Rectal smooth muscle tissue (tissue), 1 donor: ENCODE data around the gene MED27.
"Not testable (repeated sequence)": the region's sequence is repeated elsewhere in the genome, so short reads cannot be mapped to it uniquely, and the experiment has no call there.

ENCODE experiments used
- H3K27ac ChIP-seq: one replicate; pipeline ENCODE4 v1.7.0; 2013; ENCODE audit warnings: low read depth, low read length, inconsistent platforms
- H3K27me3 ChIP-seq: one replicate; pipeline ENCODE4 v1.7.0; 2013; ENCODE audit warnings: low read length; ENCODE audit not compliant: control insufficient read depth, insufficient read depth
- H3K36me3 ChIP-seq: one replicate; pipeline ENCODE4 v1.7.0; 2013; ENCODE audit warnings: low read length; ENCODE audit not compliant: control insufficient read depth, insufficient read depth
- H3K4me1 ChIP-seq: one replicate; pipeline ENCODE4 v1.7.0; 2013; ENCODE audit warnings: low read length; ENCODE audit not compliant: control insufficient read depth, insufficient read depth
- H3K4me3 ChIP-seq: one replicate; pipeline ENCODE4 v1.7.0; 2013; ENCODE audit warnings: low read length
- H3K9ac ChIP-seq: one replicate; pipeline ENCODE4 v1.7.0; 2013; ENCODE audit warnings: low read length

The MED27 gene

DNA sequence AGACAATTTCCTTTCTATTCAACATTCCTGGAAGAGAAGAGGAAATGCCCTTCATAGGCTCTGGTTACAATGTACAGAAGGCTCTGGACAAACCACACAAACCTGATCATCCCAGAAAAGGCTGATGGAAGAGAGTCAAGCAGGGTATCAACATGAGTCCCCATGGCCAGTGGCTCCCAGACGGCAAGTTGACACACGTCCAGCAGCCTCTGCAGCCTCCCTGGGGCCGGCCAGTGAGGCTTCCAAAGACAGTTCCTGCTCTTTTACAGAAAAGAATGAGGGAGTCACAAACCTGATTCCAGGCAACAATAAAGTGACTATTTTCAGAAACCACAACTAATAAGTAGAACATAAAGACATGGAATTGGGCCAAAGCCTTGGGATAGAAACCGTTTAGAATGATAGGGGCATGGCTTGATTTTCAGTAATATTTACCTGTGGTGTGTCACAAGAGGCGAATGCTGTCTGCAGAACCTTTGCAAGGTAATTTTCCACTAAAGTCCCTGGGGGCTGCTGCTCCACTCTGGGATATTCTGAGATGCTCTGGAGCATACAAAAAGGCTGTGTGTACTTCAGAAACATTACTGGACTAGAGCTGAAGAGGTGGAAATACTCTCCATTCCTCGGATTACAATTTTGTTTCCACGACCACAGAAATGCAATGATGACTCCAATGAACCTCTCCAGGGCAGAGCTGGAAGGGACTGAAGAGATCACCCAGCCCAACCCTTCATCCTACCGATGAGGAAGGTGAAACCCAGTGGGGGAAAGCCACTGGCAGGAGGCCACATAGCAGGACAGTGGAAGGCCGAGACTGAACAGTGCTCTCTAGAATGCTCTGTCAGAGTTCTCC, 10.4 kb downstream of the MED27 start:
- Histone ChIP-seq H3K27me3 (no peaks in the 10 kb centered on the region), H3K36me3 (peaks cover 3% of the 10 kb centered on the region), H3K4me1 (no peaks in the 10 kb centered on the region), H3K9ac (no peak overlapping the region), H3K4me3 (no peak overlapping the region), H3K27ac (no peak overlapping the region)

- no peak overlapping the region for H3K27ac ChIP-seq
- H3K4me1 ChIP-seq, result no peaks in the 10 kb centered on the region
- no peak overlapping the region for H3K4me3 ChIP-seq
- peaks cover 3% of the 10 kb centered on the region for H3K36me3 ChIP-seq
- H3K9ac ChIP-seq, result no peak overlapping the region
- no peaks in the 10 kb centered on the region for H3K27me3 ChIP-seq
Measured at GRCh38 chr9:132068605-132069004, 11.1 kb downstream of the MED27 start.

DNA sequence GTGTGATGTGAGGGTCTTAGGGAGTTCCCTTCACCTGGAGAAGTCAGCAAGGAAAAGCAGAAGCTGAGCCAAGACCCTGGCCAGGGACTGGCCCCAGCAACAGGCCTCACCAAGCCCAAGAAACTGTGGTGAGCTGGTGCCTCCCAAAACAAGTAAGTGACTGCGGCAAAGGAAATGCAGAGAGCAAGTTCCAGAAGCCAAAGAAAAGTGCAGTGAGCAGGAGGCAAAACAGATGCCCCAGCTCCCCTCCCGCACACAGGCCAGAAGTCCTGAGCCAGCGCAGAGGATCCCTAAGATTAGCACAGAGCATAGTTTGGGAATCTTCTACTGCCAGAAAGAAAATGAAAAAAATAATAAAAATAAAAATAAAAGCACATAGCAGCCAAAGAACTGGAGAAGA, 13.2 kb downstream of the MED27 start:
- Histone ChIP-seq H3K27me3 (no peaks in the 10 kb centered on the region), H3K27ac (no peak overlapping the region), H3K4me3 (no peak overlapping the region), H3K4me1 (no peaks in the 10 kb centered on the region), H3K36me3 (no peaks in the 10 kb centered on the region), H3K9ac (no peak overlapping the region)

- Histone ChIP-seq H3K27me3 (no peaks in the 10 kb centered on the region), H3K4me1 (no peaks in the 10 kb centered on the region), H3K4me3 (no peak overlapping the region), H3K9ac (no peak overlapping the region), H3K27ac (no peak overlapping the region), H3K36me3 (no peaks in the 10 kb centered on the region)
Measured at GRCh38 chr9:132066057-132066456, 13.6 kb downstream of the MED27 start.

GRCh38 chr9:132063281-132063680, 16.4 kb downstream of the MED27 start:
- no peaks in the 10 kb centered on the region for H3K4me1 ChIP-seq
- H3K27ac ChIP-seq, result no peak overlapping the region
- no peaks in the 10 kb centered on the region for H3K36me3 ChIP-seq
- H3K27me3 ChIP-seq, result no peaks in the 10 kb centered on the region
- no peak overlapping the region for H3K9ac ChIP-seq
- H3K4me3 ChIP-seq, result no peak overlapping the region

DNA sequence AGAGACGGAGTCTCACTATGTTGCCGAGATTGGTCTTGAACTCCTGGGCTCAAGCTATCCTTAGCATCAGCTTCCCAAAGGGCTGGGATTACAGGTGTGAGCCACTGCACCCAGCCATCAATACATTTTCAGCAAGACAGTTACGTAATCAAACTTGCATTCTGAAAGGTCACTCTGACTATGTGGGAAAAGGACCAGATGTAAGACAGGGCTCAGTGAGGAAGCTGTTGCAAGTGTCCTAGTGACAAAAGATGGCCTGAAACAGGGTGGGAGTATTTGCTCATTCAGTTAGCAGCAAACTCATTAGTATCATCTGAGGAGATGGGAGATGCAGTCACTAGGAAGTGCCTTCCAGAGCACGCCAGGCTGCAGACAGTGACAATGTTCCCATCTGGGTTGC, 16.9 kb downstream of the MED27 start:
- peak overlapping the region; percentile 6 for H3K9ac ChIP-seq
- H3K4me1 ChIP-seq, result no peaks in the 10 kb centered on the region
- H3K4me3 ChIP-seq, result no peak overlapping the region
- H3K27me3 ChIP-seq, result no peaks in the 10 kb centered on the region
- H3K27ac ChIP-seq, result no peak overlapping the region
- no peaks in the 10 kb centered on the region for H3K36me3 ChIP-seq

- no peaks in the 10 kb centered on the region for H3K4me1 ChIP-seq
Measured at GRCh38 chr9:132061526-132061925, 18.1 kb downstream of the MED27 start.

DNA sequence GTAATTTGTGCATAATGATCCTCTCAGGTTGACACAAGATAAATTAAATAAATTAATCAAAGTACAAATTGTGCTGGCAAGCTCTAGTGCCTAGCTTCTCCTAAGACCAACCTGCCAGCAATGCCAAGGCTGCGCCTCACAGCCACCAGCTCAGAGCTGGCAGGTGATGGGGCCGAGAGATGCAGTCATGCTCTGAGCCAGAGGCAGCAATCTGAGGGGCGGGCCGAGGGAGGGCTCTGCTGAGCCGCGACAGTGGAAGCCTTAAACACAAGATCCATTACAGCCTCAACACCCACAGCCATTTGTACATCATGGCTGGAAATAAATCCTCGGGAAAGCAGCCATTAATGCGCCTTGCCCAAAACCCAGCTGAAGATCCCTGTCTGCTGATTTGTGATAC, 20.3 kb downstream of the MED27 start:
- Histone ChIP-seq H3K9ac (no peak overlapping the region), H3K4me1 (no peaks in the 10 kb centered on the region), H3K36me3 (no peaks in the 10 kb centered on the region), H3K27me3 (no peaks in the 10 kb centered on the region), H3K4me3 (no peak overlapping the region), H3K27ac (no peak overlapping the region)

More at GRCh38 chr9:132061526-132061925, 18.1 kb downstream of the MED27 start:
- H3K9ac ChIP-seq, result no peak overlapping the region
- no peak overlapping the region for H3K27ac ChIP-seq
- H3K27me3 ChIP-seq, result no peaks in the 10 kb centered on the region
- H3K36me3 ChIP-seq, result no peaks in the 10 kb centered on the region
- no peak overlapping the region for H3K4me3 ChIP-seq

GRCh38 chr9:132058226-132058625, 21.4 kb downstream of the MED27 start:
- not testable (repeated sequence) for H3K27me3 ChIP-seq, H3K4me3 ChIP-seq, H3K36me3 ChIP-seq, H3K9ac ChIP-seq, H3K27ac ChIP-seq, H3K4me1 ChIP-seq

DNA sequence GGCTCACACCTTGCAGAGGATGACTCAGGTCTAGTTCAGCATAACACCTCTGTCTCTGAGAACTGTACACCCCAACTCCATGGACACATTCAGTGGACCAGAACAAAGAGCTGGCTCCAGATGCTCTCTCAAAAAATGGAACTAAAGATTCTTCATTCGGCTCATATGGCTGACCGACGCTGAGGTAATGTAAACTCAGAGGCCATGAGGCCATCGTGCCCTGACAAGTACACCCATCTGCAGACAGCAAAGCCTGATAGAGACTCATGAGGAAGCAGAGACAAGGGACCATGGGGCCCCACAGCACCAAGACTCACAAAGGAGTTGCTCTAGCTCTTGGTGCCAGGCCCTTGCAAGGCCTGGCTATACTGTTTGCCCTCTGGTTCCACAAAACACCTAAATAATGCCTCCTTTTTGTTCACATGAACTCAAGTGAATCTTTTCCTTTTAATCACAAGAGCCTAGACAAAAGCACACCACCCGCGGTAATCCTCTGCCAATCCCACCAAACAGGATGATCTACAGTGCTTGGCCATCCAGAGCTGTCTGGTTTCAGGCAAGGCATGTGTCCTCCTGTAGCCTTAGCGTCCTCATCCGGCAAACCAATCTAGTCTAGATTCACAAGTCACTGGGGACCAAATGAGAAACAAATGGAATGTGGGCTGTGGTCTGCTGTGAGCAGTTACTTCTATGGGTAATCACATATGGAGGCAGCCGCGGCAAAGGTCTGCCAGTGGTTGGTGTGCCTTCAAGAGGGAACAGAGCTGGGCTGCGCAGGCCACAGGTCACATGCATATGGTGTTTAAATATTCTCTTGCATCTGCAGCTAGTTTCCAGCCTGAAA, 22.7 kb downstream of the MED27 start:
- Histone ChIP-seq H3K9ac (no peak overlapping the region), H3K27me3 (no peaks in the 10 kb centered on the region)

DNA sequence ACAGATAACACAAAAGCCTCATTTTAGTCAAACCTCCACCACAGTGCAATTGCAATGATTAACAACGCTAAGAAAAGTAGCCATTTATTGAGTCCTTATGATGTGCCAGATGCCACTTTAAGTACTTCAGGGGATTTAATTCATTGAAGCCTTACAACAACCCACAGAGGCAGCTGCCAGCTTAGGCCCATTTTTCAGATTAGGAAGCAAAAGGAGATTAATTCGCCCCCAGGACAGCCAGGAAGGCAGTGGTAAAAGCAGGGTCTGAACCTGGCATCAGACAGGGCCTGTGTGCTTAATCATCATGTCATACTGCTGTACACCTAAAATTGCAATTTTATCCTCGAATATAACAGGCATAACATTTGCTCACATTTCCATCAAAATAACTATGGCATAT, 23.9 kb downstream of the MED27 start:
- Histone ChIP-seq H3K27ac (no peak overlapping the region), H3K27me3 (no peaks in the 10 kb centered on the region), H3K4me3 (no peak overlapping the region), H3K36me3 (no peaks in the 10 kb centered on the region), H3K4me1 (no peaks in the 10 kb centered on the region), H3K9ac (no peak overlapping the region)

More for the DNA sequence above, 22.7 kb downstream of the MED27 start:
- Histone ChIP-seq H3K27ac (no peak overlapping the region), H3K4me1 (no peaks in the 10 kb centered on the region), H3K4me3 (no peak overlapping the region), H3K36me3 (no peaks in the 10 kb centered on the region)

DNA sequence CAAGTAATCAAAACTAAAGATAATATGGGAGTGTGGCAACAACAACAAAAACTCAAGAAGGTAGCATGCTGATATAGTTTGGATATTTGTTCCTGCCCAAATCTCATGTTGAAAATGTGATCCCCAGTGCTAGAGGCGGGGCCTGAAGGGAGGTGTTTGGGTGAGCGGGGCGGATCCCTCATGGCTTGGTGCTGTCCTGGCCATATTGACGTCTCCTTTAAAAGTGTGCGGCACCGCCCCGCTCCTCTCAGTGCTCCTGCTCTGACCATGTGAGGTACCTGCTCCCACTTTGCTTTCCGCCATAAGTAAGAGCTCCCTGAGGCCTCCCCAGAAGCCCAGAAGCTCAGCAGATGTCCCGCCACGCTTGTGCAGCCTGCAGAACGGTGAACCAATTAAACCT, 25.6 kb downstream of the MED27 start:
- no peaks in the 10 kb centered on the region for H3K27me3 ChIP-seq

More for the DNA sequence above, 25.6 kb downstream of the MED27 start:
- no peak overlapping the region for H3K4me3 ChIP-seq
- no peaks in the 10 kb centered on the region for H3K36me3 ChIP-seq
- H3K9ac ChIP-seq, result no peak overlapping the region
- H3K4me1 ChIP-seq, result no peaks in the 10 kb centered on the region
- H3K27ac ChIP-seq, result no peak overlapping the region
